GM08714 (cell line): ENCODE data around the gene GPR176.

Experiments used
- H3K4me3 ChIP-seq: fragments of 200-500 bp; sonication (Bioruptor generic); 2 replicates; pipeline ENCODE4 v1.5.1; 2014; ENCODE audit warnings: mild to moderate bottlenecking, low read length, inconsistent platforms
- ZNF274 ChIP-seq: IDR thresholded peaks from 2 replicates; pipeline ENCODE4 v1.6.1; 2012; ENCODE audit warnings: mild to moderate bottlenecking, low read depth, low read length

Gene GPR176

DNA sequence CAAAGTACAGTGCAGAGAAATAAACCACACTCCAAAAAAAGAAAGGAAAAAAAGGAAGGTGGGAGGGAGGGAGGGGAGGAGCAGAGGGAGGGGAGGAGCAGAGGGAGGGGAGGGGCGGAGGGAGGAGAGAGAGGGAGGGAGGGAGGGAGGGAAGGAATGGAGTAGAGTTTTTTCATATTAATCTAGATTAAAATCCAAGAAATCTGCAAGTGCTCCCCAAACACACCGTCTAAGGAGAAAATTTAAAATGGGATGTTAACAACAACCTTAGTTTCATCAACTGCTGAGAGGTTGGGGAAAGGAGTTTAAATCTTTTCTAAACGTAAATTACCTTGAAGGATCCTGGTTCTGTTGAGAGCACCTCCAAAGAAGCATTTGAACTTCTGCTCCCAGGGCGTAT lies 144.0 kb downstream of the GPR176 start:
- no peak overlapping the region for H3K4me3 ChIP-seq
- TF ChIP-seq ZNF274: no peak

DNA sequence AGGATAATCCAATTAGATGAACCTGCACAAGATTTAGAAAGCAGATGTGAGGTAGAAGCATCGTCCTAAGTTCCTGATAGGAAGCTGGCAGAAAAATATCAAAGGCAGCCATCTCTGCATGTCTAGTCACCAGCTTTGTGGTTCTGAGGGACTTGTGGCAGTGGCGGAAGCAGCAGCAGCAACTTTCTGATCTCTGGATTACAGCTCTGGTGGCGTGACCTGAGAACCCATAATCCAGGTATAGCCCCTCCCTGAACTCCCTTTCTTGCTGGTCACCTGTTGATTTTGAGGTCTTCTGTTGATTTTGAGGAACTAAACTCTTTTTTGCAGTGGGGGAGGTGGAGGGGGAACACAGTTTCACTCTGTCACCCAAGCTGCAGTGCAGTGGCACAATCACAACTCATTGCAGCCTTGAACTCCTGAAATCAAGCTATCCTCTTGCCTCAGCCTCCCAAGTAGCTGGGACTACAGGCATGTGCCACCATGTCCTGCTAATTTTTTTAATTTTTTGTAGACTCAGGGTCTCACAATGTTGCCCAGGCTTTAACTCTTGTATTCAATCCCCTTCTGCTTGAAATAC lies 145.3 kb downstream of the GPR176 start:
- TF ChIP-seq ZNF274: no peak
- no peak overlapping the region for H3K4me3 ChIP-seq

GRCh38 chr15:39770748-39771689 lies 149.0 kb downstream of the GPR176 start:
- TF ChIP-seq ZNF274: no peak
- H3K4me3 ChIP-seq: no peak overlapping the region

- TF ChIP-seq ZNF274: no peak
- no peak overlapping the region for H3K4me3 ChIP-seq
Measured at GRCh38 chr15:39767921-39768320, 152.1 kb downstream of the GPR176 start.

- TF ChIP-seq ZNF274: no peak
Measured at GRCh38 chr15:39761006-39761405, 159.1 kb downstream of the GPR176 start.

DNA sequence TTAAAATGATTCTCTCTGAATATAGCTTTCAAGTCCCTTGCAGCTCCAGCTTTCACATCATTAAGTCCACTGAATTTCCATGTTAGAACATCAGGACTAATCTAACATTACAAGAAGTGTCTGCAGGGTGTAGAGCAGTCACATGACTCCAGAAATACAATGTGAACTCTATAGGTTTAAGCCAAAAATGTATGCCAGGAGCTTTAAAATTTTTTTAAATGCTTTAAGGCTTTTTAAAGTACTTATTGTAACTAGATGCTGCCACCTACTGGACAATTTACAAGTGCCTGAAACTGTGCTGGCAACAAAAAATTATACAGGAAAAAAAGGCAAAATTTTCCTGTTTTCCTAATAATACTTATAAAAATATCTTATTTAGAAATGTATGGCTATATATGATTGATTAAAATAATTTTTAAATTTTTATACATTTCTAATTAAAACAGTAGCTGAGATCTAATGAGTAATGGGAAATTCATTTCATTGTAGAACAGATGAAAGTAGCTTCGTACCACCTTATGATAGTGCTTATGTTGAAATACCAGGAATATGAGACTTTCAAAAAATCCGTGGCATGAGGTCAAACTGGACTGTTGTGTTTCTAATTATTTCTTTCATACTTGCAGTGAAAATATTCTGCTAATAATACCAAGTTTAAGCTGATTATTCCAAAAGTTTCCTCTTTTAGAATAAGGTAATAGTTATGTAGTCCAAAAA lies 163.1 kb downstream of the GPR176 start:
- no peak overlapping the region for H3K4me3 ChIP-seq
- TF ChIP-seq ZNF274: no peak

More at GRCh38 chr15:39761006-39761405, 159.1 kb downstream of the GPR176 start:
- no peak overlapping the region for H3K4me3 ChIP-seq

DNA sequence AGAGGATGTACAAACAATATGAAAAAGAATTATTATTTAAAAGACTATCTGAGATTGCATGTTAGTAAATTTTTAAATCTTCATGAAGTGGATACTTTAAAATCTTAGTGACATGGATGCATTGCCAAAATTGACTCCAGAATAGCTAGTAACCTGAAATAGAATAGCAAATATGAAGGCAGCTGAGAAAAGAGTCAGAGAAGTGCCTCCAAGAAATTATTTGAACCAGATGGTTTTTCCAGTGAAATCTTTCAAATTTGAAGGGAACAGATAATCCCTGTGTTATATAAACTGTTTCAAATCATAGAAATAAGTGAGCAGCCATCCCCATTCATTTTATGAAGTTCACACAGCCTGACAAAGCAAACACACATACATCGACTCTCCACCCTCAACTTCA lies 167.1 kb downstream of the GPR176 start:
- no peak for TF ChIP-seq ZNF274
- H3K4me3 ChIP-seq: no peak overlapping the region

DNA sequence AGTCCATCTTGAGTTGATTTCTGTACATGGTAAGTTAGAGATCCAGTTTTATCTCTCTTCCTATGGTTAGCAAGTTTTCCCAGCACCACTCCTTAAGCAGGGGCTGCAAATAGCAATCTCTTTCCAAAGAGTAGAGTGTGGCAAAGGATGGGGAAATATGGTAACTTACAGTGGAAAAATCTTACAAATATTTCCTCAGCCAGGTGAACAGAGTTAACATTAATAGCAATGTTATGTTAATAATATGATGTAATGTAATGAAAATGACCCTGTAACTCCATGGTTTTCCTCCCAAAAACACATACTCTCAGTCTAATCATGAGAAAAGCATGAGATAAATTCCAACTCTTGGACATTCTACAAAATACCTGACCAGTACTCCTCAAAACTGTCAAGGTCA lies 167.8 kb downstream of the GPR176 start:
- H3K4me3 ChIP-seq: no peak overlapping the region
- no peak for TF ChIP-seq ZNF274
